BJ (cell line): Measurements from ENCODE around the gene DNLZ. TPM values are rescaled to one million over a fixed set of nuclear protein-coding genes. Genes with fewer than 3 reads are reported as not detected.
A peak's percentile ranks its signal among the peaks of the same experiment; 100 is the strongest.
"Not testable (repeated sequence)": the region's sequence is repeated elsewhere in the genome, so short reads cannot be mapped to it uniquely, and the experiment has no call there.

Experiments used
- CTCF ChIA-PET: fragments of 350-600 bp; formaldehyde crosslinking; extraction: SDS; loops from one replicate; lab custom pipeline; 2021; ENCODE audit warnings: antibody characterized with exemption, inconsistent platforms; lab: Yijun Ruan, JAX
- POLR2A ChIA-PET: fragments of 300-600 bp; sonication (Branson Sonifier 250); formaldehyde crosslinking; extraction: SDS; loops from one replicate; lab custom pipeline; 2021; ENCODE audit warnings: antibody characterized with exemption; lab: Charles Lee
- DNase-seq: peaks from one replicate; pipeline ENCODE4 v3.0.0-alpha.2; 2011; ENCODE audit warnings: low read depth
- H3K27me3 ChIP-seq: 2 replicates; pipeline ENCODE4 v1.6.0; 2011; ENCODE audit warnings: low read length; ENCODE audit not compliant: control insufficient read depth, insufficient read depth
- H3K36me3 ChIP-seq: 2 replicates; pipeline ENCODE4 v1.5.1; 2011; ENCODE audit warnings: low read length; ENCODE audit not compliant: control insufficient read depth, insufficient read depth
- H3K4me3 ChIP-seq: 2 replicates; pipeline ENCODE4 v1.5.1; 2011; ENCODE audit warnings: low read depth, mild to moderate bottlenecking, control low read depth, low read length
- CTCF ChIP-seq: IDR thresholded peaks from 2 replicates; pipeline ENCODE4 v1.5.1; 2011; ENCODE audit warnings: low read depth, mild to moderate bottlenecking, control low read depth, inconsistent platforms, low read length, moderate library complexity; ENCODE audit not compliant: insufficient read depth
- polyA plus RNA-seq: library from polyadenylated mRNA; depleted of rRNA; stranded (reverse); fragments of >200 nt; gene quantifications from 2 replicates; pipeline ENCODE4 v1.2.3, GENCODE V29; 2011

Gene DNLZ
- polyA plus RNA-seq, 1 experiment: 7.2 TPM

GRCh38 chr9:136409557-136410455, 46.3 kb upstream of the DNLZ start:
- peaks cover 28% of the 10 kb centered on the region for H3K36me3 ChIP-seq
- POLR2A ChIA-PET: interaction anchor here (0.9 kb wide), 1 partner anchor 21 kb away, joined by 3 read pairs; no protein-coding TSS in a partner anchor
- no peaks in the 10 kb centered on the region for H3K27me3 ChIP-seq
- H3K4me3 ChIP-seq: peak overlapping the region; percentile 99
- TF ChIP-seq CTCF: no peak
- CTCF ChIA-PET: interaction anchor here (1.0 to 1.4 kb wide), 7 partner anchors 9 to 97 kb away, joined by 3 to 7 read pairs (median 5); partner anchors contain the start of gene SNAPC4
- DNase-seq: no peak

GRCh38 chr9:136407911-136408310, 44.4 kb upstream of the DNLZ start:
- H3K27me3 ChIP-seq: no peaks in the 10 kb centered on the region
- ChIA-PET POLR2A (no interaction called here), CTCF (interaction anchor here (0.7 kb wide), 1 partner anchor 95 kb away, joined by 3 read pairs; no protein-coding TSS in a partner anchor)
- peaks cover 20% of the 10 kb centered on the region for H3K36me3 ChIP-seq
- no peak overlapping the region for H3K4me3 ChIP-seq
- TF ChIP-seq CTCF: no peak
- DNase-seq: no peak

- H3K4me3 ChIP-seq, H3K27me3 ChIP-seq, DNase-seq, POLR2A ChIA-PET: not testable (repeated sequence)
- peaks cover 17% of the 10 kb centered on the region for H3K36me3 ChIP-seq
- CTCF ChIA-PET: interaction anchor here (0.5 kb wide), 1 partner anchor 516 kb away, joined by 4 read pairs; no protein-coding TSS in a partner anchor
Observed at GRCh38 chr9:136407061-136407460, 43.5 kb upstream of the DNLZ start.

- CTCF ChIA-PET: interaction anchor here (0.6 kb wide), 1 partner anchor 93 kb away, joined by 3 read pairs; no protein-coding TSS in a partner anchor
- H3K4me3 ChIP-seq, POLR2A ChIA-PET, DNase-seq, H3K27me3 ChIP-seq: not testable (repeated sequence)
- peaks cover 17% of the 10 kb centered on the region for H3K36me3 ChIP-seq
Observed at GRCh38 chr9:136405904-136406303, 42.4 kb upstream of the DNLZ start.

- Histone ChIP-seq H3K27me3 (no peaks in the 10 kb centered on the region), H3K4me3 (no peak overlapping the region), H3K36me3 (peaks cover 17% of the 10 kb centered on the region)
- no peak for TF ChIP-seq CTCF
- DNase-seq: no peak
- ChIA-PET CTCF (interaction anchor here (0.6 kb wide), 1 partner anchor 93 kb away, joined by 3 read pairs; no protein-coding TSS in a partner anchor), POLR2A (no interaction called here)
Observed at GRCh38 chr9:136405481-136405880, 41.9 kb upstream of the DNLZ start.

GRCh38 chr9:136404801-136405136, 41.2 kb upstream of the DNLZ start:
- no peak for DNase-seq
- ChIA-PET POLR2A (no interaction called here), CTCF (interaction anchor here (6.5 kb wide), 1 partner anchor 93 kb away, joined by 84 read pairs; no protein-coding TSS in a partner anchor)
- peaks cover 17% of the 10 kb centered on the region for H3K36me3 ChIP-seq
- no peak overlapping the region for H3K4me3 ChIP-seq
- no peaks in the 10 kb centered on the region for H3K27me3 ChIP-seq
- TF ChIP-seq CTCF: no peak
